Activated CD4-positive, alpha-beta T cell treated with anti-CD3 and anti-CD28 coated beads for 36 hours (primary cell): ENCODE results near the gene LST1. TPM values are rescaled to one million over a fixed set of nuclear protein-coding genes. Genes with fewer than 3 reads are reported as not detected.

Source experiments
- microRNA-seq: library from miRNA; unstranded; fragments of <30 nt; microRNA quantifications from one replicate; pipeline ENCODE4 v1.2.0, GENCODE V29; 2021; ENCODE audit warnings: borderline replicate concordance
- total RNA-seq, 2 experiments: library from RNA; stranded (reverse); gene quantifications; one replicate each; pipeline ENCODE4 v1.2.3, GENCODE V29; 2021

Gene LST1
- total RNA-seq, 2 experiments from 2014 or later, result 9.1 to 11.1 TPM

Small RNA genes lying within 50 kb of the gene (microRNA-seq; reads per million reads assigned to microRNA genes)
- 1.4 reads per million for gene MIR6832

Other genes with a start within 250 kb of the LST1 start
- gene HLA-B, start 229.1 kb upstream of the LST1 start, total RNA-seq, result 1,000 to 10,000 TPM; 2,101 to 2,412 TPM
- 1 to 10 TPM; 6.3 to 7.1 TPM for gene MICA, start 182.7 kb upstream of the LST1 start, total RNA-seq
- gene MICB, start 88.1 kb upstream of the LST1 start, total RNA-seq, result 10 to 100 TPM; 19.6 to 19.7 TPM
- gene MCCD1, start 57.3 kb upstream of the LST1 start, total RNA-seq, result not detected
- gene DDX39B, start 44.3 kb upstream of the LST1 start, total RNA-seq, result 100 to 1,000 TPM; 517 to 569 TPM
- gene ATP6V1G2, start 39.7 kb upstream of the LST1 start, total RNA-seq, result 1 to 10 TPM; 1.9 to 2.1 TPM
- 10 to 100 TPM; 18.1 to 19.0 TPM for gene NFKBIL1, start 38.7 kb upstream of the LST1 start, total RNA-seq
- gene LTA, start 14.0 kb upstream of the LST1 start, total RNA-seq, result 100 to 1,000 TPM; 396 to 570 TPM
- 10 to 100 TPM; 82.3 to 93.3 TPM for gene TNF, start 10.7 kb upstream of the LST1 start, total RNA-seq
- gene LTB, start 3.9 kb upstream of the LST1 start, total RNA-seq, result 10 to 100 TPM; 44.9 to 73.3 TPM
- gene NCR3, start 6.7 kb downstream of the LST1 start, total RNA-seq, result 1 to 10 TPM; 5.4 to 6.6 TPM
- 10 to 100 TPM; 89.2 to 96.1 TPM for gene AIF1, start 29.0 kb downstream of the LST1 start, total RNA-seq
- 100 to 1,000 TPM; 255 to 280 TPM for gene PRRC2A, start 34.4 kb downstream of the LST1 start, total RNA-seq
- gene BAG6, start 66.4 kb downstream of the LST1 start, total RNA-seq, result 100 to 1,000 TPM; 334 to 339 TPM
- gene APOM, start 69.6 kb downstream of the LST1 start, total RNA-seq, result 1 to 10 TPM; 3.4 to 4.0 TPM
- gene C6orf47, start 74.5 kb downstream of the LST1 start, total RNA-seq, result 10 to 100 TPM; 10.1 to 11.7 TPM
- 10 to 100 TPM; 35.2 to 42.8 TPM for gene GPANK1, start 78.7 kb downstream of the LST1 start, total RNA-seq
- 100 to 1,000 TPM; 239 to 346 TPM for gene CSNK2B, start 79.8 kb downstream of the LST1 start, total RNA-seq
- gene LY6G5B, start 83.7 kb downstream of the LST1 start, total RNA-seq, result 10 to 100 TPM; 11.3 to 15.5 TPM
- gene LY6G5C, start 94.8 kb downstream of the LST1 start, total RNA-seq, result 1 to 10 TPM; 1.2 to 1.5 TPM
- 10 to 100 TPM; 20.9 to 25.1 TPM for gene ABHD16A, start 117.0 kb downstream of the LST1 start, total RNA-seq
- not detected for gene LY6G6F, start 120.6 kb downstream of the LST1 start, total RNA-seq
- gene LY6G6D, start 129.1 kb downstream of the LST1 start, total RNA-seq, result not detected
- gene LY6G6C, start 135.5 kb downstream of the LST1 start, total RNA-seq, result not detected
- not detected for gene MPIG6B, start 137.1 kb downstream of the LST1 start, total RNA-seq
- 1 to 10 TPM; 4.4 to 5.6 TPM for gene DDAH2, start 143.0 kb downstream of the LST1 start, total RNA-seq
- 100 to 1,000 TPM; 357 to 438 TPM for gene CLIC1, start 150.3 kb downstream of the LST1 start, total RNA-seq
- gene MSH5, start 153.7 kb downstream of the LST1 start, total RNA-seq, result 100 to 1,000 TPM in 1 of 2 experiments, 10 to 100 TPM in 1; 92.1 to 126 TPM
- 10 to 100 TPM; 12.2 to 13.2 TPM for gene SAPCD1, start 176.4 kb downstream of the LST1 start, total RNA-seq
- gene VWA7, start 191.1 kb downstream of the LST1 start, total RNA-seq, result 1 to 10 TPM; 1.4 to 1.5 TPM
- gene VARS1, start 209.5 kb downstream of the LST1 start, total RNA-seq, result 100 to 1,000 TPM; 147 to 169 TPM
- 100 to 1,000 TPM; 112 to 124 TPM for gene LSM2, start 220.7 kb downstream of the LST1 start, total RNA-seq
- 1 to 10 TPM; 1.9 to 2.2 TPM for gene HSPA1L, start 229.0 kb downstream of the LST1 start, total RNA-seq
- gene HSPA1A, start 229.3 kb downstream of the LST1 start, total RNA-seq, result 10 to 100 TPM; 56.1 to 64.7 TPM
- gene HSPA1B, start 241.5 kb downstream of the LST1 start, total RNA-seq, result 10 to 100 TPM; 54.6 to 61.1 TPM